ENCODE data around the gene SMIM33.
"Not testable (repeated sequence)": the region's sequence is repeated elsewhere in the genome, so short reads cannot be mapped to it uniquely, and the experiment has no call there.

DNA sequence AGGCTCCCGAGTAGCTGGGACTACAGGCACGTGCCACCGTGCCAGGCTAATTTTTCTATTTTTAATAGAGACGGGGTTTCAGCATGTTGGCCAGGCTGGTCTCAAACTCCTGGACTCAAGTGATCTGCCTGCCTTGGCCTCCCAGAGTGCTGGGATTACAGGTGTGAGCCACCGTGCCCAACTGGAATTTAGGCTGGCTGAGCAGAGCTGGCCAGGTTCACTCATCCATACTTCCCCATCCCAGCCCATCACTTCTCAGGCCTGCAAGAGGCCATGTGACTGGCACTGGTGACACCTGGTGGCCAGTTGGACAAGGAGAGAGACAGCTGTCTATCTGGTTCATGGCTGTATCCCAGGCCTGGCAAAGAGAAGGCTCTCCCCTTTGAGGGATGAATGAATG lies 42.6 kb downstream of the SMIM33 start:
- TF ChIP-seq, protein P1, sequence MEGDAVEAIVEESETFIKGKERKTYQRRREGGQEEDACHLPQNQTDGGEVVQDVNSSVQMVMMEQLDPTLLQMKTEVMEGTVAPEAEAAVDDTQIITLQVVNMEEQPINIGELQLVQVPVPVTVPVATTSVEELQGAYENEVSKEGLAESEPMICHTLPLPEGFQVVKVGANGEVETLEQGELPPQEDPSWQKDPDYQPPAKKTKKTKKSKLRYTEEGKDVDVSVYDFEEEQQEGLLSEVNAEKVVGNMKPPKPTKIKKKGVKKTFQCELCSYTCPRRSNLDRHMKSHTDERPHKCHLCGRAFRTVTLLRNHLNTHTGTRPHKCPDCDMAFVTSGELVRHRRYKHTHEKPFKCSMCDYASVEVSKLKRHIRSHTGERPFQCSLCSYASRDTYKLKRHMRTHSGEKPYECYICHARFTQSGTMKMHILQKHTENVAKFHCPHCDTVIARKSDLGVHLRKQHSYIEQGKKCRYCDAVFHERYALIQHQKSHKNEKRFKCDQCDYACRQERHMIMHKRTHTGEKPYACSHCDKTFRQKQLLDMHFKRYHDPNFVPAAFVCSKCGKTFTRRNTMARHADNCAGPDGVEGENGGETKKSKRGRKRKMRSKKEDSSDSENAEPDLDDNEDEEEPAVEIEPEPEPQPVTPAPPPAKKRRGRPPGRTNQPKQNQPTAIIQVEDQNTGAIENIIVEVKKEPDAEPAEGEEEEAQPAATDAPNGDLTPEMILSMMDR (IDR thresholded peaks at IDR 0.05; ENCODE audit: low read depth, low read length), result peak; percentile 86
- not testable (repeated sequence) for TF ChIP-seq POLR2A (IDR thresholded peaks at IDR 0.05; ENCODE audit: extremely low read depth, insufficient read length)
- TF ChIP-seq, protein P2, sequence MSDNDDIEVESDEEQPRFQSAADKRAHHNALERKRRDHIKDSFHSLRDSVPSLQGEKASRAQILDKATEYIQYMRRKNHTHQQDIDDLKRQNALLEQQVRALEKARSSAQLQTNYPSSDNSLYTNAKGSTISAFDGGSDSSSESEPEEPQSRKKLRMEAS (IDR thresholded peaks at IDR 0.05; ENCODE audit: low read depth, low read length), result peak; percentile 98
